ENCODE results near the gene SLC47A1.

GRCh38 chr17:19495828-19496528 is 37.7 kb upstream of the SLC47A1 start:
- TF ChIP-seq NRF1 (conservative IDR thresholded peaks at IDR 0.05; ENCODE audit: low read depth, low read length) (no peak), HDGF (IDR thresholded peaks at IDR 0.05) (no peak), POLR2A (IDR thresholded peaks at IDR 0.05; ENCODE audit: low read depth, low read length) (no peak), ATF7 (IDR thresholded peaks at IDR 0.05; ENCODE audit: low read depth) (no peak), TCF12 (IDR thresholded peaks at IDR 0.05; ENCODE audit: low read depth, low read length) (no peak), BHLHE40 (IDR thresholded peaks at IDR 0.05; ENCODE audit: borderline replicate concordance in 1 of 2, low read depth in 2 of 2, low read length in 1 of 2) (no peak), CHD2 (IDR thresholded peaks at IDR 0.05; ENCODE audit: borderline replicate concordance, low read depth, low read length) (no peak)

Data from GM12878 (cell line).